GM10266 (cell line): ENCODE data around the gene ISL2.

ENCODE experiments used
- DNase-seq: peaks from one replicate; pipeline ENCODE4 v3.0.0; 2012; ENCODE audit errors: extremely low spot score
- TF ChIP-seq, protein P1 (sequence below): IDR thresholded peaks from 2 replicates; pipeline ENCODE4 v1.5.1; 2012; ENCODE audit warnings: mild to moderate bottlenecking, low read depth; ENCODE audit not compliant: control insufficient read depth, insufficient read depth; ENCODE audit errors: missing control alignments

The ISL2 gene

DNA sequence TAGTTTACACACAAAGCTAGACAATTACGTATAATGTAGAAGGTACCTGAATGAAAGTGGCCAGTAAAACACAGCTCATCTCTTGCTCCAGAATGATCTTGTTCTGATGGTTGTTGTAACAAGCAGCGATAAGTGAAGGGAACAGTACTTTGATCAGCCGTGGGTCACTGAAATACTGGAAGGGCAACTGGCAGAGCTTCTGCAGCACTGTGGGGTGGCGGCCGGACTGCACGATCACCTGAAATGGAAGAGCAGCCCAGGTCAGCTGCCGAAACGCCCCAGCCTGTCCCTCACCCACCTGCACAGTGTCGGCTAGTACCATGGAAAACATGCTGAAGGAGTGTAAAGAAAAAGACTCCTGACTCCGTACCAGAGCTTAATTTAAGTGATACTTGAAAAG is 17.3 kb downstream of the ISL2 start:
- no peak for DNase-seq
- TF ChIP-seq, protein P1, sequence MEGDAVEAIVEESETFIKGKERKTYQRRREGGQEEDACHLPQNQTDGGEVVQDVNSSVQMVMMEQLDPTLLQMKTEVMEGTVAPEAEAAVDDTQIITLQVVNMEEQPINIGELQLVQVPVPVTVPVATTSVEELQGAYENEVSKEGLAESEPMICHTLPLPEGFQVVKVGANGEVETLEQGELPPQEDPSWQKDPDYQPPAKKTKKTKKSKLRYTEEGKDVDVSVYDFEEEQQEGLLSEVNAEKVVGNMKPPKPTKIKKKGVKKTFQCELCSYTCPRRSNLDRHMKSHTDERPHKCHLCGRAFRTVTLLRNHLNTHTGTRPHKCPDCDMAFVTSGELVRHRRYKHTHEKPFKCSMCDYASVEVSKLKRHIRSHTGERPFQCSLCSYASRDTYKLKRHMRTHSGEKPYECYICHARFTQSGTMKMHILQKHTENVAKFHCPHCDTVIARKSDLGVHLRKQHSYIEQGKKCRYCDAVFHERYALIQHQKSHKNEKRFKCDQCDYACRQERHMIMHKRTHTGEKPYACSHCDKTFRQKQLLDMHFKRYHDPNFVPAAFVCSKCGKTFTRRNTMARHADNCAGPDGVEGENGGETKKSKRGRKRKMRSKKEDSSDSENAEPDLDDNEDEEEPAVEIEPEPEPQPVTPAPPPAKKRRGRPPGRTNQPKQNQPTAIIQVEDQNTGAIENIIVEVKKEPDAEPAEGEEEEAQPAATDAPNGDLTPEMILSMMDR: no peak

DNA sequence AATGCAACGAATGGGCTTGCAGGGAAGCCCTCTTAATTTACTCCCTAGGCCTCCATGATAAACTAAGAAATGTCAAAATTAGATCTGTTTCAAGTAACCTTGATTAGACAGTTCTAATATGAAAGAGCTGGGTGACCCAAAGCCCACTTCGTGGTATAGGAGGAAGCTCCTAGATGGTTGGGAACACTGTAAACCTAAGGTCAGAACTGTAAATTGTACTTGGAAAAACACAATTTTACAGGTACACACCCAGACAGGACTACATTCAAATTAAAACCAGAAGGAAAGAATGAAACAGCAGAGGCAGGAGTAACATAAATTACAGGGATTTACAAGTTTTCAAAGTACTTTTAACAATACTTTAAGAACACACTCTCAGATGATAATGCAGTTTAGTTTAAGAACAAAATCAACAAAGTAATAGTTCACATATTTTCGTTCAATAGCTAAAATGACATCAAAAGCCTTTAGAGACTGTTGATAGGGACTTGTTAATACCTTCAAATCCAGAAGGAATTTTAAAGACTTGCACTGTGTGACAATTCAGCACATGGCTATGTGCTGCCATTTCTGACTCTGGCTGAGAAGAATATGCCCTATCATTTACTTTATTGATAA is 18.4 kb downstream of the ISL2 start:
- TF ChIP-seq, protein P1: no peak
- DNase-seq: no peak

DNA sequence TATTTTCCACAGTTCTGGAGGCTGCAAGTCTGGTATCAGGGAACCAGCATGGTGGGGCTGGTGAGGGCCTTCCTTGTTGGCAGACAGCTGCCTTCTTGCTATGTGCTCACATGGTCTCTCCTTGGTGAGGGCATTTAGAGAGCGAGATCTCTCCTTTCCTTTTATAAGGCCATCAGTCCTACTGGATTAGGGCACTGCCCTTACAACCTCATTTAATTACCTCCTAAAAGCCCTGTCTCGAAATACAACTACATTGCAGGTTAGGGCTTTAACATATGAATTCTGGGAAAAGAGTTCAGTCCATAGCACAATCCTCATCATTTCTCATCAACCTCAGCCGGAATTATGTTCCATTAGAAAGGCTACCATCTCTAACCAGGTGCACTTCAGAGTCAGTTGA is 21.9 kb downstream of the ISL2 start:
- no peak for DNase-seq
- TF ChIP-seq, protein P1: no peak

DNA sequence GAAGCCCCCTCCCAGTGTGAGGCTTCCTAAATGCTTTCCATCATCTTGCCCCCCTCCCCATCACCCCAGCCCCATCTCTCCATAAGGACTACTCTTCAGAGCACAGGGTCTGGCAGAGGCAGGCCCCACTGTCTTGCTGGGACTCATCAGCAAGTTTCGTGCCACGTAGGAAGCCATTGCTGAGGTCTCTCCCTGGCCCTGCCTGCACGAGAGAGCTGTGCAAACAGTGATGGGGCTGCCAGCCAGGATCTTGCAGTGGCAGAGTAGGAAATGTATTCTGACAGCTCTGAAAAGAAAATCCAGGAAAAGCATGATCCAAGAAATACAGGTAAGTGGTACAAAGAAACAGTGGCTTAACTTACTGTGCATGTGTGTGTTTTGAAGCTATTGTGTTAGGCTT is 22.6 kb downstream of the ISL2 start:
- TF ChIP-seq, protein P1: no peak
- DNase-seq: no peak

DNA sequence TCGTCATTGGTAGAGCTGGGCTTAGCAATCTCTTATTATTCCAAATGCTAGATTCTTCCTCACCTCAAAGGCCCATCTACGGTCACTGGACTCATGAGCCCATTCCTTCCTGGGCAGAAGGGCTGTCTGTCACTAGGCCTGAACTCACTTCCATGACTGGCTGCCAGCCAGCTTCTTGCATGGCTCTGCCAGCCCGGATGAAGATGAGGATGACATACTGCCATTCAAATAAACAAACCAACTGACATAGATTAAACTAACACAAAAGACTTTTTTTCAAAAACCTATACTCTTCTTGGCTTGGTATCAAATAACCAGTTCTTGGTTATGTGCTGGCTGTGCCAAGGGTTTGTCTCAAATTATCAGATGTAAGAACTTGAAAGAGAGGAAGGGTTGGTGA is 23.8 kb downstream of the ISL2 start:
- TF ChIP-seq, protein P1: no peak

DNA sequence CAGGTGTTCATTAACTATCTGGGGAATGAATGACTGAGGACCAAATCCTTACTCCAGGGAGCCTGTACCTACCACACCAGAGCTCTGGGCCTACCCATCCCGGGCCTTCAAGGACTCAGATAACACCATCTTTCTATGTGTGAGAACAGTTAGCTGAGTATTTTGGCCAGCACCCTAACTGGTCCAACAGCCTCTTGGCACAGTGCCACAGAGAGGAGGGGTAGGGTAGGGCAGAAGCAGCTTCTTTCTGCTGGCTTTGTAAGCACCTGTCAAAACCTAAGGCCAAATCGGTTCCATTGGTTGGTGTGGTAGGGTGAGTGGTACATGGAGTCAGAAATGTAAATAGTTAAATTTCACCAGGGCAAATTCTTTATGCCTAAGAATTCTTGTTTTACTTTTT is 26.7 kb downstream of the ISL2 start:
- DNase-seq: no peak
- TF ChIP-seq, protein P1: no peak

More for the DNA sequence above, 23.8 kb downstream of the ISL2 start:
- DNase-seq: no peak

DNA sequence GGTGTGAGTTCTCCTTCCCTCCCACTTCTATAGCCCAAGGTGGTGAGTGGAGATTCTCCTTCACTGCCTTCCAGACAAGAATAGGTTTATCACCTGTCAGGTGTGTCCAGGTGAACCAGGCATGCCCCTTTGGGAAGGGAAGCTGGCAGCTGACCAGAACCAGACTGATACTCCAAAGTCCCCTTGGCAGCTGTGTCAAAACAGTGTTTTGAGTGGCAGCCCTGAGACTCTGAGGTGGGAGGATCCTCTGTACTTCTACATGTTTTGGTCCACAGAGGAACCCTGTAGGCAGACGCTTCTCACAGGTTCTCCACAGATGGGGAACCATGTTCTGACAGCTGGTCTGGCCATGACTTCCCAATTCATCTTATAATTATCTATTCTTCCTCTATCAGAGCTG is 30.1 kb downstream of the ISL2 start:
- DNase-seq: no peak
- TF ChIP-seq, protein P1: no peak
